Hepatocyte (in vitro differentiated cells): ENCODE results near the gene CDAN1.

Source experiments
- EZH2 ChIP-seq: fragments of 200-600 bp; sonication (generic); IDR thresholded peaks from 2 replicates; pipeline ENCODE4 v1.6.1; 2016; ENCODE audit warnings: antibody characterized with exemption, mild to moderate bottlenecking, borderline replicate concordance
- EZH2phosphoT487 ChIP-seq: fragments of 200-600 bp; sonication (generic); IDR thresholded peaks from one replicate; pipeline ENCODE4 v1.6.1; 2018; ENCODE audit warnings: antibody characterized with exemption, mild to moderate bottlenecking, low read depth, moderate library complexity; ENCODE audit not compliant: unreplicated experiment, severe bottlenecking
- TF ChIP-seq, protein P1 (sequence below): fragments of 200-600 bp; sonication (generic); IDR thresholded peaks from 2 replicates; pipeline ENCODE4 v1.5.1; 2016; ENCODE audit warnings: antibody characterized with exemption, mild to moderate bottlenecking; ENCODE audit not compliant: poor library complexity

DNA sequence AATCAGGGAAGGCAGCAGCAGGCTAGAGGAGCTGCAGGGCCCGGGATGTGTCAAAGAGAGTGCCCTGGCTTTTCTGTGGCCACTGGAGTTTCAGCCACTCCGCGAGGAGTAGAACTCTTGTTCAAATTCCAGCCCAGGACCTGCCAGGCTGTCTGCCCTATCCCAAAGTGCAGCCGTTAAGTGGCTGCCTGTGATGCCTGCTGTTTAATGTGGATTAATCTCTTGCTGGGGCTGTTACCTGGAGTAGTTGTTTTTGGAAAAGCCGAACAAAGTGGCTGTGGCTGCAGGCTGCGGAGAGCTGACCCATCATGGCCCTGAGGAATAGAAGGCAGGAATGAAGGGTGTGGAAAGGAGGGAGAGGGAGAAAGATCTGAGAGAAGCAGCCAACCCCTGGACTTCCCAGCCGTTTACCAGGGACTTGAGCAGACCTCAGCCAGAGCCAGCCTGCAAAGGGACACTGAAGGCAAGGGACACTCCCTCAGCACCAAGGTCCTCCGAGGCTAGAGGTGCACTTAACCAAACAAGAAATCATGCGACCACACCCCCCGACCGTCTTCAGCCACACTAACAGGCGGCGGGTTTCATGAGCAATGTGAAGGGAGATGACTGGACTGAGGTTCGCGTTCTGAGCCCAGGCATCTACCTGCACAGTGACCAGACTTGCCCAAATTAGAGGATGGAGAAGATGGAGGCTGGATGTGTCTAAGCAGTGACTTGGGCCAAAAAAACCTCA lies 4.7 kb downstream of the CDAN1 start:
- TF ChIP-seq, protein P1, sequence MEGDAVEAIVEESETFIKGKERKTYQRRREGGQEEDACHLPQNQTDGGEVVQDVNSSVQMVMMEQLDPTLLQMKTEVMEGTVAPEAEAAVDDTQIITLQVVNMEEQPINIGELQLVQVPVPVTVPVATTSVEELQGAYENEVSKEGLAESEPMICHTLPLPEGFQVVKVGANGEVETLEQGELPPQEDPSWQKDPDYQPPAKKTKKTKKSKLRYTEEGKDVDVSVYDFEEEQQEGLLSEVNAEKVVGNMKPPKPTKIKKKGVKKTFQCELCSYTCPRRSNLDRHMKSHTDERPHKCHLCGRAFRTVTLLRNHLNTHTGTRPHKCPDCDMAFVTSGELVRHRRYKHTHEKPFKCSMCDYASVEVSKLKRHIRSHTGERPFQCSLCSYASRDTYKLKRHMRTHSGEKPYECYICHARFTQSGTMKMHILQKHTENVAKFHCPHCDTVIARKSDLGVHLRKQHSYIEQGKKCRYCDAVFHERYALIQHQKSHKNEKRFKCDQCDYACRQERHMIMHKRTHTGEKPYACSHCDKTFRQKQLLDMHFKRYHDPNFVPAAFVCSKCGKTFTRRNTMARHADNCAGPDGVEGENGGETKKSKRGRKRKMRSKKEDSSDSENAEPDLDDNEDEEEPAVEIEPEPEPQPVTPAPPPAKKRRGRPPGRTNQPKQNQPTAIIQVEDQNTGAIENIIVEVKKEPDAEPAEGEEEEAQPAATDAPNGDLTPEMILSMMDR, result no peak
- TF ChIP-seq EZH2 (no peak), EZH2phosphoT487 (no peak)
